ENCODE measurements around the gene GLA.

DNA sequence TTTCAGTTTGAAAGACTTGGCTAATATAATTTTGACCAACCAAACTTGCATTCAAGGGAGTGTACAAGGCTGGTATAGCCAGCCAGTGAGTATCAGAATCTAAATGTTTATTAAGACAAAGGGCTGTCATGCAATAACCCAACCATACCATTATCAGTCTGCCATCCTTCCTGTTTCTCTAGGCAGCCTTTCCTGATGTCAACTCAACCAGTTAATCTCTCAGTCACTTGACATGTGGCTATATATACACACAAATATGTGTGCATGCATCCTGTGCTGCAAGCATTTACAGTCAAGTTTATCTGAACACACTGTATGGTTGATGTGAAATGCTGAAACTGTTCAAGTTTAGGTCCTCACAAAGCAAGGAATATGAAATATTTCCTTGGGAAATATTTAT, 38.9 kb downstream of the GLA start:
- TF ChIP-seq FOXJ3 (CRISPR knock-in tag; IDR thresholded peaks at IDR 0.05), result no peak
- TF ChIP-seq, protein P1, sequence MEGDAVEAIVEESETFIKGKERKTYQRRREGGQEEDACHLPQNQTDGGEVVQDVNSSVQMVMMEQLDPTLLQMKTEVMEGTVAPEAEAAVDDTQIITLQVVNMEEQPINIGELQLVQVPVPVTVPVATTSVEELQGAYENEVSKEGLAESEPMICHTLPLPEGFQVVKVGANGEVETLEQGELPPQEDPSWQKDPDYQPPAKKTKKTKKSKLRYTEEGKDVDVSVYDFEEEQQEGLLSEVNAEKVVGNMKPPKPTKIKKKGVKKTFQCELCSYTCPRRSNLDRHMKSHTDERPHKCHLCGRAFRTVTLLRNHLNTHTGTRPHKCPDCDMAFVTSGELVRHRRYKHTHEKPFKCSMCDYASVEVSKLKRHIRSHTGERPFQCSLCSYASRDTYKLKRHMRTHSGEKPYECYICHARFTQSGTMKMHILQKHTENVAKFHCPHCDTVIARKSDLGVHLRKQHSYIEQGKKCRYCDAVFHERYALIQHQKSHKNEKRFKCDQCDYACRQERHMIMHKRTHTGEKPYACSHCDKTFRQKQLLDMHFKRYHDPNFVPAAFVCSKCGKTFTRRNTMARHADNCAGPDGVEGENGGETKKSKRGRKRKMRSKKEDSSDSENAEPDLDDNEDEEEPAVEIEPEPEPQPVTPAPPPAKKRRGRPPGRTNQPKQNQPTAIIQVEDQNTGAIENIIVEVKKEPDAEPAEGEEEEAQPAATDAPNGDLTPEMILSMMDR (IDR thresholded peaks at IDR 0.05 in 2 of 3, conservative IDR thresholded peaks at IDR 0.05 in 1 of 3; ENCODE audit: insufficient read depth in 2 of 3, low read depth in 1 of 3, low read length in 3 of 3), result no peak
- TF ChIP-seq PML (IDR thresholded peaks at IDR 0.05; ENCODE audit: low read length), result no peak
- no peak for TF ChIP-seq TCF7L2 (IDR thresholded peaks at IDR 0.05; ENCODE audit: low read depth, low read length)
- TF ChIP-seq CHD2 (IDR thresholded peaks at IDR 0.05; ENCODE audit: low read depth, low read length), result no peak
- TF ChIP-seq HDAC6 (IDR thresholded peaks at IDR 0.05; ENCODE audit: low read depth, low read length), result no peak
- TF ChIP-seq ZBTB7A (IDR thresholded peaks at IDR 0.05; ENCODE audit: borderline replicate concordance, control insufficient read depth, low read depth, low read length), result no peak
- TF ChIP-seq DMBX1 (CRISPR knock-in tag; IDR thresholded peaks at IDR 0.05; ENCODE audit: borderline replicate concordance), result no peak
- TF ChIP-seq, protein P2, sequence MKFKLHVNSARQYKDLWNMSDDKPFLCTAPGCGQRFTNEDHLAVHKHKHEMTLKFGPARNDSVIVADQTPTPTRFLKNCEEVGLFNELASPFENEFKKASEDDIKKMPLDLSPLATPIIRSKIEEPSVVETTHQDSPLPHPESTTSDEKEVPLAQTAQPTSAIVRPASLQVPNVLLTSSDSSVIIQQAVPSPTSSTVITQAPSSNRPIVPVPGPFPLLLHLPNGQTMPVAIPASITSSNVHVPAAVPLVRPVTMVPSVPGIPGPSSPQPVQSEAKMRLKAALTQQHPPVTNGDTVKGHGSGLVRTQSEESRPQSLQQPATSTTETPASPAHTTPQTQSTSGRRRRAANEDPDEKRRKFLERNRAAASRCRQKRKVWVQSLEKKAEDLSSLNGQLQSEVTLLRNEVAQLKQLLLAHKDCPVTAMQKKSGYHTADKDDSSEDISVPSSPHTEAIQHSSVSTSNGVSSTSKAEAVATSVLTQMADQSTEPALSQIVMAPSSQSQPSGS (CRISPR knock-in tag; IDR thresholded peaks at IDR 0.05), result no peak
- TF ChIP-seq POLR3A (IDR thresholded peaks at IDR 0.05; ENCODE audit: borderline replicate concordance, extremely low read depth, insufficient read depth, insufficient read length), result no peak
- no peak for TF ChIP-seq NCOA1 (IDR thresholded peaks at IDR 0.05; ENCODE audit: low read depth)
- TF ChIP-seq CREB1 (IDR thresholded peaks at IDR 0.05), result no peak
- no peak for TF ChIP-seq CREB1 (CRISPR knock-in tag; IDR thresholded peaks at IDR 0.05)
- TF ChIP-seq TAF1 (IDR thresholded peaks at IDR 0.05; ENCODE audit: control insufficient read depth, extremely low read depth, insufficient read depth, low read length, severe bottlenecking), result no peak
- no peak for TF ChIP-seq XRCC5 (IDR thresholded peaks at IDR 0.05; ENCODE audit: low read depth, low read length)

All from K562 (cell line).